HG03439 (cell line): ENCODE data around the gene NFS1.

ENCODE experiments used
- ATAC-seq: cut with Tn5 transposase; IDR thresholded peaks from one replicate; pipeline ENCODE4 v1.9.1; 2021; ENCODE audit warnings: mild to moderate bottlenecking, moderate library complexity; ENCODE audit not compliant: unreplicated experiment

Gene NFS1

GRCh38 chr20:35644806-35645205 lies 54.3 kb downstream of the NFS1 start:
- no peak for ATAC-seq

- no peak for ATAC-seq
These were observed 56.1 kb downstream of the NFS1 start for GRCh38 chr20:35643045-35643444.

- ATAC-seq: no peak
These were observed 57.4 kb downstream of the NFS1 start for GRCh38 chr20:35641743-35642142.

- no peak for ATAC-seq
These were observed 58.4 kb downstream of the NFS1 start for GRCh38 chr20:35640724-35641123.

- no peak for ATAC-seq
These were observed 60.4 kb downstream of the NFS1 start for GRCh38 chr20:35638751-35639150.

- no peak for ATAC-seq
These were observed 61.9 kb downstream of the NFS1 start for GRCh38 chr20:35637276-35637675.

GRCh38 chr20:35636095-35636494 lies 63.1 kb downstream of the NFS1 start:
- ATAC-seq: no peak

GRCh38 chr20:35635652-35636051 lies 63.5 kb downstream of the NFS1 start:
- ATAC-seq: no peak

GRCh38 chr20:35632539-35633115 lies 66.5 kb downstream of the NFS1 start:
- no peak for ATAC-seq

- no peak for ATAC-seq
These were observed 68.5 kb downstream of the NFS1 start for GRCh38 chr20:35630636-35631035.

GRCh38 chr20:35629427-35630145 lies 69.6 kb downstream of the NFS1 start:
- ATAC-seq: no peak

- ATAC-seq: no peak
These were observed 72.0 kb downstream of the NFS1 start for GRCh38 chr20:35627121-35627520.

GRCh38 chr20:35626386-35627001 lies 72.7 kb downstream of the NFS1 start:
- ATAC-seq: no peak

- no peak for ATAC-seq
These were observed 73.4 kb downstream of the NFS1 start for GRCh38 chr20:35625584-35626385.

- no peak for ATAC-seq
These were observed 77.6 kb downstream of the NFS1 start for GRCh38 chr20:35621560-35621946.

- no peak for ATAC-seq
These were observed 78.2 kb downstream of the NFS1 start for GRCh38 chr20:35620818-35621559.

GRCh38 chr20:35619196-35620095 lies 79.7 kb downstream of the NFS1 start:
- peak; percentile 26 for ATAC-seq

- no peak for ATAC-seq
These were observed 80.7 kb downstream of the NFS1 start for GRCh38 chr20:35618263-35619131.
